NCI-H524 treated with DMSO at 0.1 percent for 48 hours (cell line): Measurements from ENCODE around the gene ME3.
"Not testable (repeated sequence)": the region's sequence is repeated elsewhere in the genome, so short reads cannot be mapped to it uniquely, and the experiment has no call there.

Source experiments
- DNase-seq: peaks from one replicate; lab custom pipeline; 2025; lab: John Stamatoyannopoulos, UW

The ME3 gene

DNA sequence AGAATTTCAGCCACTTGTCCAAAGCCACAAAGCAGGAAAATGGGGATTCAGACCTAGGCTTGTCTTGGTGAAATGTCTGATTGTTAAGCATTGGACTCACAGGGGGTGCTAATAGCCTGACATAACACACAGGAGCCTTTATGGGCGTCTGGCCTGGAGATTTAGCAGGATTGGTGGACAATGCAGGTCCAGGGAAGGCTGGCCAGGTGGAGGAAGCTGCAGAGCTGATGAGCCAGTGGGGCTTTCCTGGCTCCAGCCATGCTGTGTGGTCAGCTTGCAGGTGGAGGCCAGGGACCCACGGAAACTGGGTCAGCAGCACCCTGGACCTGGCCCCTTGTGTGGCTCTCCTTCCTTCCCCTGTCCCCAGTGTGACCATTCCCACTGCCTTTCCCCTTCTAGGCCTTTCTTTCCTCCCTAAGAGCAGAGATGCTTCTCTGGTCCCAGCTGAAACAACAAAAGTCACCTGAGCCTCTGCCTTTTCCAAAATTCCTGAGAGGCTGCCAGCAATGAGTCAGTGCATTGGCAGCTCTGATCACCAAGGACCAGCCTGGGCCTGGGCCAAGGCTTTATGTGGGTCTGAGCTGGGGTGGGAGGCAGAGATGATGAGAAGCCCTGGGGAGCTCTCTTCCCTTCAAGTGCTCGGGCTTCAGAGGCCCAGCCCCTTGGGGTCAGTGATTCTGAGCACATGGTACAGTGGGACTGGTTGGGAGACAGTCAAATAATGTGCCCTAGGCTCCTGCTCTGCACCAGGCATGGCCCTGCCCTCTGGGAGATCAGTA is 212.5 kb downstream of the ME3 start:
- DNase-seq, result no peak

DNA sequence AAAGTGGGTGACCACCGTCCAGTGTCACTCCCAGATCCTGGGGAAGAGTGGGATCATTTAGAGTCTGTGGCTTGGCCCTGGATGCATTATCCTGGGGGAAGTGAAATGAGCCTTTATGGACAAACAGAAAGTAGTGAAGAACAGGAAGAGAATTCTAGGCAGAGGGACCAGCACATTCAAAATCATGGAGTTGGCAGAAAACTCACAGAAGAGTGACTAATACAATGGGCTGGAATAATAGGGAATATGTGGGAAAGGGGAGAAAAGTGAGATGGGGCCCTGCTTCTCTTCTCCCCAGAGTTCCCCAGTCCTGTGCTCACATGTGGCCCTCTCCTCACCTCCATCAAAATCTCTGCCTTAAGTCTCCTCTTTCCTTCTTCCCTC is 213.4 kb downstream of the ME3 start:
- DNase-seq, result no peak

DNA sequence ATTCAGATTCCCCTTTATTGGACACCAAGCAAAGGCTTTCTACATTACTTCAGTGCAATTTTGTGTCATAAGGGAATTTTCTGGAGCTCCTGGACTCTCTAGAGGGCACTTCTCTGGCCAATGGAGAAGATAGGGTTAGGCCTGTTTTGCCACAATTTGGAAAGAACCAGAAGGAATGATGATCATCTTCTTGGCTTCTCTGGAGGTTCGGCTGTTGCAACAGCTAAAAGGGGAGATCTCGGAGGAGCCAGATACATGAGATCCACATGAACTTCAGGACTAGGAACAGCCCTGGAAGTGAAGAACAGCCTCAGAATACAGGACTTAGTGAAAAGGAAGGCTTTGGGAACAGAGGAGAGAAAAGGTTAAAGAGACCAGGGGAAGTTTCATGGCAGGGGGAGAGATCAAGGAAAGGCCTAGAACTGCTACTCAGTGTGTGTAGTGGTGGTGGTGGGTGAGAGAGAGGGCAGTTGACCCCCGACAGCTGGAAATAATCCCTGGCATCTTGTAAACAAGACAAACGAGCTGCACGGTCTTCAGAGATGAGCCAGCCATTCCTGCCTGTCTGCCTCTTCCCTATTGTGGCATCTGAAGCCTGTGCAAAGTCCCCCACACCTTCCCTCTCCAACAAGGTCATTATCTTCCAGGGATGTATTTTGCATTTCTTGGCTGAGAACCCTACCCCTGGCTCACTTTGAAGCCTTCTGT is 214.0 kb downstream of the ME3 start:
- DNase-seq, result no peak

DNA sequence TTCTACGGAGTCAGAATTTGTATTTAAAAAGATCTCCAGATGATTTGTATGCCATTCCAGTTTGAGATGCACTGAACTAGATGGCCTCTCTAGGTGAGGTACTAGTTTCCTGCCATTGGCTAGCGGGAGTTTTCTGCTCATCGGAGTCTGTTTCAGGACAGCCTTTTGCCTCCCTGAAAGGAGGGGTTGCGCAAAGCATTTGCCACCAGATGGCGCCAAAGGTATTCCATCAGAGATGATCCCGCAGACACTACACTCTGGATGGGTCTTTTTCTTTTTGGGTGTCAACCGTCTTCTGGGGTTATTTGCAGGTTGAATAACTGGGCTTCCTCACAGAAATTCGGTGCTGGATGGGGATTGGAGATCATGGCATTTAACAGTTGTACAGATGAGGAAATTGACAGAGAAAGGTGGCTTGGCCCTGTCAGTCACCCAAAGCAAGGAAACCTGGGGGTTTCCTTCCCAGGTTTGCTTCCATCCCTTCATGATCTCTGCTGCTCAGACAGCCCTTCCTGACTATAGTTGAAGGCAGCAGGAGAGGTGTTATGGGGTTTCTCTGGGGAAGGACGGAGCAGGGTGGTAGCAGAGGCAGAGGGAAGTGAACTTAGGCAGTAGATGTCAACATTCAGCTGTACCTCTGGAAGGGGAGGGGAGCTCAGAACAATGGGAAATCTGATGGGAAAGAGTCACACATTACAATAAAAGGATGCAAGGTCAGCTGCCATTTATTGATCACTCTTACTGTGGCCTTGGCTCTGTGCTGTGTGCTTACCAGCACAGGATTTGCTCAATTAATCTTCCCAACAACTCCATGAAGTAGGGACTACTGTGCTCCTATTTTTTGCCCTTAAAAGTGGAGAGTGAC is 216.1 kb downstream of the ME3 start:
- no peak for DNase-seq

DNA sequence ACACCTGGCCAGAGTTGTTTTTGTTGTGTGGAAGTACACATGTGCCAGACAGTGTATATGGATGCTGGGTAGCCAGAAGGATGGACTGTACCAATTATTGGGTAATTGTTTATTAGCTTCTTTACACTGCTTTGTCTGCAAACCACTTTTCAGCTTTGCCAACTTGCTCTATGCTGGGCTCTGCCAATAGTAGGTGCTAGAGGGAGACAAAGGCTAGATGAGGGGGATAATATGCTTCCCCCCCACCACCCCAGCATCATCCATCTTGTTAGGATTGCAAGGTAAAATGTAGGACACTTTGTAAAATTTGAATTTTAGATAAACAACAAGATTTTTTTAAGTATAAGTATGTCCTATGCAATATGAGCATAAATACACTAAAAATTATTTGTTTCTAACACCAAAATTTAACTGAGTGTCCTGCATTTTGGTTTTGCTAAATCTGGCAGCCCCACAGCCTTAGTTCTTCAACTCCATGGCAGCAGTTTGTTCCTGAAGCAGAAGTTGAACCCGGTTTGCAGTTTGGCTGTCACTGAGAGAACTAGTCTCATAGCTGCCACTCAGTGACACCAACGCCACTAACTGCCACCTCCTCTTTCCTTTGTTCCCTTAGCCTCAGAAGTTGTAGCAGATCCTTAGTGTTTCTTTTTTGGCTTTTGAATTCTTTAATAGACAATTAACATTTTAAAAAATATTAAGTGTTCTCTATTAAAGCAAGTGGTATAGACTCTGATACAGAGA is 219.0 kb downstream of the ME3 start:
- no peak for DNase-seq

DNA sequence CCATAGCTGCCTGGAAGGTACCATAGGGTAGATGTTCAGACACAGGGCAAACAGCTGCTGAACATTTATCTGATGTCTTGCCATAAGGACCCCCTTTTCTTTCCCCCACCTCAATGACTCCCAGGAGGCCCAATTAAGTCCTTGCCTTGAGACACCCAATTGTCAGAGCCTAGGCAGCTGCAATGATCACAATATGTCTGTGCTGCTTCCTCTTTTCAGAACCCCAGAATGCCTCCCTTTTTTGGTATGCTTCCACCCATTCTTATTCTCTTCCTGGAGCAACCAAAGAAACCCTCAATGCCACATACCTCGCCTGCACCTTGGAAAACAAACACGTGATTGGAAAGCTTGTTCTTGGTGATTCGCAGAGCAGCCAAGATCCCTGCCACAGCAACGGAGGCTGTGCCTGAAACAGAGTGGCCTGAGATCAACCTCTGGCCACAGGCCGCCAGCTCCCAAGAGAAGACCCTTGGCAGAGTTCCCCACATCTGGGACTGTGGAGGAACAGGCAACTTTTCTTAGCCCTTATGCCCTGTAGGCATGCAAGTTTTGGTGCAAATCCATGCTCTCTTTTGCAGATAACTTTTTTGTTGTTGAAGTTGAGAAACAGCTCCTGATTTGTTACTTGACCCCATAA is 222.3 kb downstream of the ME3 start:
- DNase-seq, result no peak

DNA sequence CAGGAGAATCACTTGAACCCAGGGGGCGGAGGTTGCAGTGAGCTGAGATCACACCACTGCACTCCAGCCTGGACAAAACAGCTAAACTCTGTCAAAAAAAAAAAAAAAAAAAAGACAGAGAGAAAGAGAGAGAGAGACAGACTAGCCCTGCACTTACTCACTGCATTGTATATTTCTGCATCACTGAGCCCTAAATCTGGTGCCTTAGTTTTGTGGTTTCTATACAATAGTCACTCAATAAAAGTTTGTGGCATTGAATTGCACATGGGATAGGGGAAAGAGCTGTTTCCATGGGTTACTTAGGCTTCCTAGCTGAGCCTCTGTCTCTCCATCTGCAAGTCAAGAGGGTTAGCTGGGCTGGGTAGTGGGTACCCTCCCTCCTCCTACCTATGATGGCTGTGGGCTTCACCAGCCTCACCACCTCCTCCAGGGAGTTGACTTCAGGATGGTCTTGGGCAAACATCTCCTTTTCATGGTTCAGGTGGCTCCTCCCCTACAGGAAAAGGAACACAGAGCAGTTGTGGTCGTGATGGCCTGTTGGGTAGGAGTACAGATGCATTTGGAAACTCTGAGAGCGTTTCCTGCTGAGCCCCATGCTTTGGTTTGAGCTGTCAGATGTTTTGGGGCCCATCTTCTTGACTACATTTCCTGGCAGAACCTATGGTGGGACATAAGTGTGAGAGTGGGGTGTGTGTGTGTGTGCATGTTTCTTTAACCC is 224.5 kb downstream of the ME3 start:
- DNase-seq, result no peak

DNA sequence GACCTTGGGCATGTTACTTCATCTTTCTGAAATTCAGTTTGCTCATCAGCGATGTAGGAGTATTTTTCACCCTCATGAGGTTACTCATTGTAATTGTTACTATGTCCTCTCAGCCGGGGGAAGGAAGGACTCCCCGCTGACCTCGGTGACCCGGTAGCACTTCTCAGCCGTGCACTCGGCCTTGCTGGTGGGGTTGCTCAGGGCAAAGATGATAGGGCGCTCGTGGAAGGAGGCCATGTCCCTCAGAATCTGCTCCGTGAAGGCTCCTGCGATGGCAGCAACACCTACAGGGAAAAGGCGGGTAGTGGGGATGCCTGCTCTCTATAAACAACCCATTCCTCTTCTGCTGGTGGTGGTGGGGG is 225.5 kb downstream of the ME3 start:
- no peak for DNase-seq

DNA sequence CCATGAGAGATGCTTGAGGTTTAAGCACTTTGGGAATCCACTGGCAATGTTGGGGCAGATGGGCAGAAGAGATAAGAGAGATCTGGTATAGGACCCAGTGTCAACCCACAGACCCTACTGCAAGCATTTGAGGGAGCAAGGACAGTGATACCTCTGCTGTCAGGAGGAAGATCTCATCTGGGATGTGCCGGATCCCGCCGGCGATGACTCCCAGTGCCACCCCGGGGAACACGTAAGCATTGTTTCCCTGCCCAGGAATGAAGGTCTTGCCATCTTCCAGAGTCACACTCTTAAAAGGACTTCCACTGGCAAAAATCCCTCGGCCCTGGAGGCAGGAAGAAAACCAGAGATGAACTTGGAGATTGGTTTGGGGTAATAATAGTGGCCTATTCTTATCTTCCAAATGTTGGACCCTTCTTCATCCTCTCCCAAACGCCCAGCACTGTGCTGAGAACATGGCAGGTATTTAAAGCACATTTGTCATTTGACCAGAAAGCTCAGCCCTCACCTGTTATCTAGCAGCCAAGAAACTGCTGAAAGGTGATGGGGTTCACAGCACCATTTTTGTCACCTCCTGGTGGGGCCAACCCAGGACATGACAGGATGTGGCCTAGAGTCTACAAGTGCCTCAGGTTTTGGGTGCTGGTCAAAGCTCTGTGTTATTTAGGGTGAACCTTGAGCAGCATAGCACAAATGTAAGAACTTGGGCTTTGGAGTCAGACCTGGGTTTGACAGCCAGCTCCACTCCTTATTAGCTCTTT is 226.1 kb downstream of the ME3 start:
- DNase-seq, result no peak

DNA sequence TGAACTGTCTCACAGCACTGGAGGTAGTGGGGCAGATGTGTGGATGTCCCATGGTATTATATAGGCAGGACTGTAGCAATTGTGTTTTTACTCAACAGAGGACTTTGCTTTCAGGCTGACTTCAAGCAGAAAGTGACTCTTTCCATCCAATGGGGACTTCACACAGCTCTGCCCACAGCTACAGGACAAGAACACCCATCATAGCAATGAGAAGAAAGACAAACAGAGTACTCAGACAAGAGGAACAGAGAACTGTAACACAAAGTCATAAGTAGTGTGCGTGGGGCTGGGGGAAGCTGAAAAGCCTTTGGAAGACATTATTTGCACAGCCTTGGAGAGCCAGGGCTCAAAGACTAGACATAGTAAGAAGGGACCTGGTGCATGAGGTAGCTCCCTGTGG is 227.4 kb downstream of the ME3 start:
- DNase-seq, result no peak

DNA sequence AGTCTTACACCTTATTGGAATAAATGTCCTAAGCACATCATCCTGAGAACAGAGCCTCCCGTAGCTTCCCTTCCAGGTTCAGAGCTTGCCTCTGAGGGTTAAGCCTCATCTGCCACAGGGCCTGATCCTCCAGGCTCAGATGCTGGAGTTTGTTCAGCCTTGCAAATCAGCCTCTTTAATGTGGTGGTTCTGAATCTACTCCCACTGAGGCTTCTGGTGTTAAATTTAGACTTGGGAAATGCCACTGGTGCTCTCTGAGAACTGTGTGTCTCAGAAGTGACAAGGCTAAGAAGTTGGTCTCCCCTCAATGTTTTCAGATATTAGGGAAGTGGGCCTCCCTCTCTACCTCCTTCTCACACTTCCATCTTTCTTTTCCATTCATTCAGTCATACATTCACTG is 229.0 kb downstream of the ME3 start:
- DNase-seq, result no peak

DNA sequence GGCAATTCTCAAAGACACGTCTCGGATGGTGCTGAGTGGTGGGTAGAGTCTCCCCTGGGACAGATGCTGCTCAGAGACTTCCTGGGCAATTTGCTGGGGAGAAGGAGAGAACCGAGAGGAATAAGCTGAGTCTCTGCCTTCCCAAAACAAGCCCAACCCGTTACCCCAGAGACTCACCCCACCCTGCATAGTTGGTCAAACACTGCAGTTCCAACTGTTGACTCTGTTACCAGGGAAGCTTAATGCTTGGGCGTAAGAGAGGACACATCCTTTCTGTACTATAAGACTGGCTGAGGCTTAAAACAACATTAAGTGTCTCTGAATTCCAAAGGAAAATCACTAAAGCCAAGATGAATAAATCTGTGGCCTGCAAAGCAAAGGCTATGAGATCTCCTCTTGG is 229.6 kb downstream of the ME3 start:
- no peak for DNase-seq

DNA sequence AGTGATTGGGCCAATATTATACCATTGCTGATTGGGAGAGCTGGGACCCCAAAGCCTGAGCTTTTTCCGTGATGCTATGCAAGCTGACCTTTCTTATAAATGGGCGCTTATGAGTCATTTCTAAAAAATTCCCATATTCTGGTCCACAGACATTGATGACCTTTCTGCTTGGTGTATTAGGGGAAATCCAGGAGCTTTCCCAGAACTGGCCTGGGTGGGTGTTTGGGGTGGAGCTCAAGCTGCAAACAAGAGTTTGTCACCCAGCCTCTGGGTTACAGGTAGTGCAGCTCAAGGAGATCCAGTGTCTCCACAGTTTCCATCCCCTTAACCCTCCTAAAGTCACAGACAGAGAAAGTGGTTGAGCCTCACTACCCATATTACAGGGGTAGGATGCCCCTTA is 230.0 kb downstream of the ME3 start:
- no peak for DNase-seq

DNA sequence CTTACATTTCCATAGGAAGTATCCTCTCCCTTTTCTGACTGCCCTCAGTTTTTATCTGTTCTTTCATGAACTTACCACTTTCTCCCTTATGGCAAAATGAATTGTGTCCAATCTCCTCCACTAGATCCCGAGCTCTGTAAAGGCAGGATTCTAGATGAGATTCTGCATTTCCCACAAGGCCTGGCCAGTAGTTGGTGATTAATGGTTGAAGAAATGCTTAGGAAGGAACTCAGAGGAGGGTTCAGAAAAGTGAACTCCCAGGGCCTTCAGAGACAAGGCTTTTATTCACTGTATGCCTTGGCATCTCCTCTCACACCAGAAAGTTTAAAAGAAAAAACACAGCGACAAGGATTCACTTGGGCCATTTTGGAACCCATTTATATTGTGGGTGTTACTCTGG is 231.6 kb downstream of the ME3 start:
- DNase-seq, result no peak

DNA sequence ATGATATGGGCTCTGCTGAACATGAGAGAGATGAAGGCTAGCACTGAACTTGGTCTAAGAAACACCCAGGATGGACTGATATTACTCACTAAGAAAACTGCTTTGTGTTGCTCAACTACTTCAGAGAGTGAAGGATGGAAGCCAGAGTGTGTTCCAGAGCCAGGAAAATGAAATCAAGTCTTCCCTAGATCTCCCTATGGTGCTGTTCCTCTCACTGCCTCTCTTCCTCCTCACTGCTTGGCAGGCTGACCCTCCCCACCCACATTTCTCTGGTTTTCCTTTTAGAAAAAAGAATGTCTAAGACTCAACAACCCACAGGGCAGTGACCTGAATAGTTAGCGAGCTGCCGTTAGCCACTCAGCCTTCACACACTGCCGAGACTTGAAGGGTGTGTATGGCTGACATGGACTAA is 232.1 kb downstream of the ME3 start:
- DNase-seq, result no peak

DNA sequence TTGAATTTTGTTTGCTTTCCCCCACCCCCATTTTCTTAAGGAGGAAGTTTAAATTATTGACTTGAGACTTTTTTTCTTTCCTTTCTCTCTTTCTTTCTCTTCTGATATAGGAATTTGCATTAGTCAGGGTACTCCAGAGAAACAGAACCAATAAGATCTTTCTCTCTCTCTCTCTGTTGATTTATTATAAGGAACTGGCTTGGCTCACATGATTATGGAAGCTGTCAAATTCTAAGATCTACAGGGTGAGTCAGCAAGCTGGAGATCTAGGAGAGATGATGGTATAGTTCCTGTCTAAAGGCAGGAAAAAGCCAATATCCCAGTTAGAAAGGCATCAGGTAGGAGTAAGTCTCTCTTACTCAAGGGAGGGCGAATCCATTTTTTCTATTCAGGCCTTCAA is 233.7 kb downstream of the ME3 start:
- DNase-seq, result no peak

DNA sequence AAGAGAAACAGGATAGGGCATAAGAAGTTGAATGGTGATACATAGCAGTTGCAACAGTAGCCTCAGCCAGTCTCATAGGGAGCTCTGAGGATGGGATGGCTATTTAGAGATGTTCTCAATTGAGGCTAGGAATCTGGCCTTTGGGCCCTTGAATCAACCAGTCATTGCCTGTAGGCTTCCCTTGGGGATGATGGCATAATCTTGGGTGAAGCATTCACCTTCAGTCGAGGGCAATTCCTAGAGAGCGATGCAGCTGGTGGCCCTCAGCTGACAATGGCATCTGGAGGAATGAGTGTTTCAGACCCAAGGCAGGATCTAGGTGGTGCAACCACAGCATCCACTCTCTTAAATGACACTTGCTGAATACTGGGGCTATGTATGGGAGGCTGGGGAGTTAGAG is 236.7 kb downstream of the ME3 start:
- DNase-seq, result no peak

DNA sequence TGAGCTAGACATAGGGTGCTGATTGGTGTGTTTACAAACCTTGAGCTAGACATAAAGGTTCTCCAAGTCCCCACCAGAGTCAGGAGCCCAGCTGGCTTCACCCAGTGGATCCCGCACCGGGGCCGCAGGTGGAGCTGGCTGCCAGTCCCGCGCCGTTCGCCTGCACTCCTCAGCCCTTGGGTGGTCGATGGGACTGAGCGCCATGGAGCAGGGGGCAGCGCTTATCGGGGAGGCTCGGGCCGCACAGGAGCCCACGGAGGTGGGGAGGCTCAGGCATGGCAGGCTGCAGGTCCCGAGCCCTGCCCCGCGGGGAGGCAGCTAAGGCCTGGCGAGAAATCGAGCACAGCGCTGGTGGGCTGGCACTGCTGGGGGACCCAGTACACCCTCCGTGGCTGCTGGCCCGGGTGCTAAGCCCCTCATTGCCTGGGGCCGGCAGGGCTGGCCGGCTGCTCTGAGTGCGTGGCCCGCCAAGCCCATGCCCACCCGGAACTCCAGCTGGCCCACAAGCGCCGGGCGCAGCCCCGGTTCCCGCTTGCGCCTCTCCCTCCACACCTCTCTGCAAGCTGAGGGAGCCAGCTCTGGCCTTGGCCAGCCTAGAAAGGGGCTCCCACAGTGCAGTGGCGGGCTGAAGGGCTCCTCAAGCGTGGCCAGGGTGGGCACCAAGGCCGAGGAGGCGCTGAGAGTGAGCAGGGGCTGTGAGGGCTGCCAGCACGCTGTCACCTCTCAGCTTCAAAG is 238.9 kb downstream of the ME3 start:
- not testable (repeated sequence) for DNase-seq

DNA sequence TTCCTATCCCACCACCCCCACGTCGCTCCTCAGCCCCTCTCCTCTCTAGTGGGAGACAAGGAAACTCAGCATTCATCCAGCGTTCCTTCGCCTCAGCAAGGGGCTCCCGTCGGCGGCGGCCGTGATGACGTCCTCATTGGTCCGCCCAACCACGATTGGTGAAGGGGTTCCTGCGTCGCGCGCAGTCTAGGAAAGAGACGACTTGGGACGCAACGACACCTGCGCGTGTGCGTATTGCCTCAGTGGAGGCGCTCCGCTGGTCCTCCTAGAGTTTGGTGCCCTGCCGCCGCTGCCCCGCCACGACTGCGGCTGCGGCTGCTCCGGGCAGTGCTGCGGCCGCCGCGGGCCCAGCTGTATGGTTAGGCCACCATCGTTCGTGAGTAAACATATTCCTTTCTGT is 241.2 kb downstream of the ME3 start:
- DNase-seq, result no peak

DNA sequence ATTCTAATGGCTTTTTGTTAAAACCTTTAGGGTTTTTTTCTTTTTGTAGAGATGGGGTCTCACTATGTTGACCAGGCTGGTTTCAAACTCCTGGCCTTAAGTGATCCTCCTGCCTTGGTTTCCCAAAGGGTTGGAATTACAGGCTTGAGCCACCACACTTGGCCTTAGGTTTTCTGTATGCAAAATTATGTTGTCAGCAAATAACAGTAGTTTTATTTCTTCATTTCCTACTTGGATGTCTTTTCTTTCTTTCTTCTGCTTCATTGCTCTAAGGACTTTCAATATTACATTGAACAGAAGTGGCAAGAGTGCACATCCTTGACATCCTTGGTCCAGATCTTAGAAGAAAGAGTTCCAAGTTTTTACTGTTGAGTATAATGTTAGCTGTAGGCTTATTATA is 245.0 kb downstream of the ME3 start:
- no peak for DNase-seq
